Ovary (tissue), 9 donors: ENCODE measurements around the gene CLDN15. TPM values are rescaled to one million over a fixed set of nuclear protein-coding genes. Genes with fewer than 3 reads are reported as not detected.

Experiments used
- DNase-seq, 5 donors: peaks; one replicate each; pipeline ENCODE4 v3.0.0-alpha.2; 2019 to 2020
- H3K27ac ChIP-seq, 2 donors: fragments of 200-600 bp; one replicate each; pipeline versions ENCODE4 v1.5.1 to v1.8.0; 2019 to 2022
- H3K27me3 ChIP-seq: fragments of 200-600 bp; one replicate; pipeline ENCODE4 v1.8.0; 2022
- H3K36me3 ChIP-seq: fragments of 200-600 bp; sonication (generic); one replicate; pipeline ENCODE4 v1.5.1; 2019
- H3K4me1 ChIP-seq: one replicate; pipeline ENCODE4 v1.8.1; 2013; ENCODE audit warnings: mild to moderate bottlenecking, moderate library complexity; ENCODE audit not compliant: insufficient read depth
- H3K4me3 ChIP-seq: fragments of 200-600 bp; sonication (generic); one replicate; pipeline ENCODE4 v1.5.1; 2017
- H3K9me3 ChIP-seq, 2 donors: fragments of 200-600 bp in 1 of 2; sonication (generic) in 1 of 2; one replicate each; pipeline versions ENCODE4 v1.5.1 to v1.8.1; 2013 to 2019; ENCODE audit warnings: mild to moderate bottlenecking in 1 of 2, moderate library complexity in 1 of 2
- EP300 ChIP-seq: sonication (generic); formaldehyde crosslinking; IDR thresholded peaks from one replicate; pipeline ENCODE4 v1.6.1; 2017; ENCODE audit warnings: antibody characterized with exemption
- POLR2A ChIP-seq: fragments of 450-650 bp; IDR thresholded peaks from one replicate; pipeline ENCODE4 v1.6.1; 2017; ENCODE audit warnings: antibody characterized with exemption, mild to moderate bottlenecking, moderate library complexity
- WGBS, 3 donors: extraction: QIAGEN DNeasy Blood & Tissue Kit in 1 of 3; methylation state at CpG; one replicate each; pipeline versions ENCODE4 v1.1.5 to v1.1.7; 2013 to 2017; 5-methylcytosine and 5-hydroxymethylcytosine counted together
- intact Hi-C, 4 donors: fragments of 100-400 bp; cut with DNase I; formaldehyde crosslinking; loops; one replicate each; pipeline versions ENCODE4 v1.11.0 to v1.15.1; 2022 to 2023
- polyA plus RNA-seq, 2 donors: library from polyadenylated mRNA; stranded (reverse); fragments of 200-250 nt in 1 of 2; fragments of 350-450 nt in 1 of 2; fragmentation: Illumina TruSeq in 1 of 2; extraction: RNeasy Lipid Tissue Mini Kit (QIAGEN cat#74804) in 1 of 2; gene quantifications; one replicate each; pipeline ENCODE4 v1.2.3, GENCODE V29; 2013 to 2014
- total RNA-seq, 7 donors: library from RNA; depleted of rRNA in 2 of 7; stranded (reverse); fragments of >200 nt in 2 of 7; fragmentation: NEBNext Ultra II Directional in 3 of 7; extraction: Animal tissue kit (Norgen Biotek cat#: 25700) in 3 of 7; gene quantifications; one replicate each; pipeline versions ENCODE4 v1.1.0 to v1.2.4, GENCODE V29; 2016 to 2023
- TF ChIP-seq, protein P1 (sequence below), 3 donors: fragments of 450-650 bp in 2 of 3; fragments of 200-600 bp in 1 of 3; IDR thresholded peaks; one replicate each; pipeline versions ENCODE4 v1.5.1 to v1.8.0; 2016 to 2022; ENCODE audit warnings: antibody characterized with exemption in 3 of 3, mild to moderate bottlenecking in 1 of 3
- donor health status: DM: no; HTN: no; CAD: no; lungs with moderate emphysema.
- donor health status: DM: no; HTN: no; CAD: no.
- donor health status: Bipolar disorder and iron deficiency.
- donor health status: DM: yes; HTN: yes; CAD: no.
- donor health status: DM: no; HTN: no; CAD: no.
- donor health status: DM: yes; HTN: yes; CAD: no.

The CLDN15 gene
- total and polyA plus RNA-seq, 9 donors = 3.6 to 225 (median 11.7) TPM

DNA sequence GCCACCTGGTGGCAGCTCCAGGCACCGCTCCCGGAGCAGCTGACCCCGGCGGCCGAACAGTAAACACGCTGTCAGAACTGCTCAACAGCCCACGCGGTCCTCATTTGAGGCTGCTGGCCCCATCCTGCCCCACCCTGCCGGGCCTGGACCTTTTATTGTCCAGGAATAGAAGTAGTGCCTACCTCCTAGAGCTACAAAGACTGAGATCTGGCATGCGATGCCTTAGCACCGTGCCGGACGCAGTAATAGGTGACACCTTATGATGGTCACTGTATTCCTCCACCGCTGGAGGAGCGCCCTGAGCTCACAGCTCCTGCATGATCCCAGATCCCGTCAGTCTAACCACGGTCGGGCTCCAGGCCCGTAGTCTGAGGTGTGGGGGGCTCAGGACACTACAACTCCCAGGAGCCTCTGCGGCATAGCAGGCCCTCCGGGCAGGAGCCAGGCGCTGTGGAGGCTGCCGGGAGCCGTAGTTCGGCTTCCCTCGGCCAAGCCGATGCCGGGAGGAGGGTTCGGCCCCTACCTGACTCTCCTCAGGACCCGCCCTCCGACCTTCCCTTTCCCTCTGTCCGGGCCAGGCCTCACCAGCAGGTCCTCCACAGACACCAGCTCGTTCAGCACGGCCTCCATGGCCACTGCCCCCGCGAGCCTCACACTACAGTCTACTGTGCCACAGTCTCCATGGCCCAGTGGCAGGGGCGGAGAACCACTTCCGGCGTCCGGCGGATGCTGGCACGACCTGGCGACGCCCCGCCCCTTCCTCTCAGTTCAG, 7.0 kb upstream of the CLDN15 start, which contains the start of gene FIS1:
Gene FIS1 (minus strand): TSS at position 707 of the 772 bp plus-strand sequence. CDS start 77 bp downstream, at position 630.
- H3K4me1 ChIP-seq = peaks cover 5% of the 10 kb centered on the region
- TF ChIP-seq POLR2A (peak; percentile 89), EP300 (no peak)
- TF ChIP-seq, protein P1, sequence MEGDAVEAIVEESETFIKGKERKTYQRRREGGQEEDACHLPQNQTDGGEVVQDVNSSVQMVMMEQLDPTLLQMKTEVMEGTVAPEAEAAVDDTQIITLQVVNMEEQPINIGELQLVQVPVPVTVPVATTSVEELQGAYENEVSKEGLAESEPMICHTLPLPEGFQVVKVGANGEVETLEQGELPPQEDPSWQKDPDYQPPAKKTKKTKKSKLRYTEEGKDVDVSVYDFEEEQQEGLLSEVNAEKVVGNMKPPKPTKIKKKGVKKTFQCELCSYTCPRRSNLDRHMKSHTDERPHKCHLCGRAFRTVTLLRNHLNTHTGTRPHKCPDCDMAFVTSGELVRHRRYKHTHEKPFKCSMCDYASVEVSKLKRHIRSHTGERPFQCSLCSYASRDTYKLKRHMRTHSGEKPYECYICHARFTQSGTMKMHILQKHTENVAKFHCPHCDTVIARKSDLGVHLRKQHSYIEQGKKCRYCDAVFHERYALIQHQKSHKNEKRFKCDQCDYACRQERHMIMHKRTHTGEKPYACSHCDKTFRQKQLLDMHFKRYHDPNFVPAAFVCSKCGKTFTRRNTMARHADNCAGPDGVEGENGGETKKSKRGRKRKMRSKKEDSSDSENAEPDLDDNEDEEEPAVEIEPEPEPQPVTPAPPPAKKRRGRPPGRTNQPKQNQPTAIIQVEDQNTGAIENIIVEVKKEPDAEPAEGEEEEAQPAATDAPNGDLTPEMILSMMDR (IDR thresholded peaks at IDR 0.05) = peak in 2 of 3 donors; percentile 77 to 90

GRCh38 chr7:101243646-101244374, 6.2 kb upstream of the CLDN15 start:
- no peak for DNase-seq
- 15 to 17% (median 16%) methylated on average over 28 of the region's 28 CpGs for WGBS, 3 donors
- Histone ChIP-seq H3K9me3 (no peaks in the 10 kb centered on the region), H3K36me3 (no peaks in the 10 kb centered on the region), H3K27me3 (no peaks in the 10 kb centered on the region), H3K27ac (peak overlapping the region; percentile 57 to 88), H3K4me3 (peak overlapping the region; percentile 82), H3K4me1 (peaks cover 5% of the 10 kb centered on the region)
- TF ChIP-seq EP300 (no peak), POLR2A (no peak)
- TF ChIP-seq, protein P1 (IDR thresholded peaks at IDR 0.05) = peak in 1 of 3 donors; percentile 80
- intact Hi-C loops = loop anchor here in 1 of 4 donors (5.0 to 10.0 kb wide), 2 partner anchors 77 to 369 kb away; partner anchors contain the start of genes SRRT and VGF

More for the DNA sequence above, 7.0 kb upstream of the CLDN15 start, which contains the start of gene FIS1:
- H3K4me3 ChIP-seq = peak within 1 kb of the TSS; percentile 82
- H3K27ac ChIP-seq = peak within 1 kb of the TSS; percentile 81 to 88
- intact Hi-C loops = loop anchor here in 1 of 4 donors (5.0 to 10.0 kb wide), 2 partner anchors 77 to 370 kb away; partner anchors contain the start of genes SRRT and VGF
- no peaks in the 10 kb centered on the region for H3K9me3 ChIP-seq
- peak; percentile 92 to 96 (median 92) for DNase-seq
- no peaks in the 10 kb centered on the region for H3K36me3 ChIP-seq
- H3K27me3 ChIP-seq = no peaks in the 10 kb centered on the region
- WGBS, 3 donors = 0 to 1% (median 0%) methylated on average over 27 to 45 of the region's 45 CpGs

DNA sequence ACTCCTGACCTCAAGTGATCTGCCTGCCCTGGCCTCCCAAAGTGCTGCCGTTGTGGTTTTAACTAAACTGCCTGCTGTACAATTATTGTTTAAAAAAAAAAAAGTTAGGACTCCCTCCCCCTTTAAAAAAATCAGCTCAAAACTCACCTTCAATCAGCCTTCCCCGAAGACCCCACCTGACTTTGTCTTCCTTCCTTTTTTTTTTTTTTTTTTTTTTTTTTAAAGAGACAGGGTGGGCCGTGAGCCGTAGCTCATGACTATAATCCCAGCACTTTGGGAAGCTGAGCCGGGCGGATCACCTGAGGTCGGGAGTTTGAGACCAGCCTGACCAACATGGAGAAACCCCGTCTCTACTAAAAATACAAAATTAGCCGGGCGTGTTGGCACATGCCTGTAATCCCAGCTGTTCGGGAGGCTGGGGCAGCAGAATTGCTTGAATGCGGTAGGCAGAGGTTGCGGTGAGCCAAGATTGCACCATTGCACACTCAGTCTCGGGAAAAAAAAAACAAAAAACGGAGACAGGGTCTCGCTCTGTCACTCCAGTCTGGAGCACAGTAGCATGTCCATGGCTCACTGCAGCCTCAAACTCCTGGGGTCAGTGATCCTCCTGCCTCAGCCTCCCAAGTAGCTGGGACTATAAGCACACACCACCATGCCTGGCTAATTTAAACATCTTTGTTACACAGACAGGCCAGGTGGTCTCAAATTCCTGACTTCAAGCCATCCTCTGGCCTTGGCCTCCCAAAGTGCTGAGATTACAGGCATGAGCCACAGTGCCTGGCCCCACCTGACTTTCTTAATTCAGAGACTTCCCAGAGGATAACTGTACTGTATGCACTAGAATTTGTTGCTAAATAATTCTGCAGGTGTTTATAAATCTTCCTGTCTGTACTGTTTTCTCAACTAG, 4.1 kb upstream of the CLDN15 start:
- Histone ChIP-seq H3K27me3 (no peaks in the 10 kb centered on the region), H3K36me3 (no peaks in the 10 kb centered on the region), H3K4me3 (no peak overlapping the region), H3K4me1 (peaks cover 5% of the 10 kb centered on the region), H3K9me3 (no peaks in the 10 kb centered on the region), H3K27ac (no peak overlapping the region)
- intact Hi-C loops = loop anchor here in 1 of 4 donors (5.0 to 10.0 kb wide), 2 partner anchors 74 to 367 kb away; partner anchors contain the start of genes SRRT and VGF
- no peak for DNase-seq
- TF ChIP-seq POLR2A (no peak), EP300 (no peak)
- TF ChIP-seq, protein P1 (IDR thresholded peaks at IDR 0.05) = no peak
- WGBS, 3 donors = 78 to 87% (median 81%) methylated on average over 16 of the region's 16 CpGs
